HCT116 (cell line): Measurements from ENCODE around the gene RASGEF1C. TPM values are rescaled to one million over a fixed set of nuclear protein-coding genes. Genes with fewer than 3 reads are reported as not detected.

Experiments used
- ATAC-seq: fragments of 200-7000 bp; cut with Tn5 transposase; 2 replicates; pipeline ENCODE4 v1.9.1; 2020; ENCODE audit warnings: mild to moderate bottlenecking, moderate library complexity
- BruUV-seq: library from RNA; stranded (reverse); fragments of 400-500 nt; replicated peaks from 2 replicates; lab custom pipeline; 2021; lab: Mats Ljungman, UMichigan
- CTCF ChIA-PET: fragments of 300-600 bp; sonication (Branson Sonifier 250); formaldehyde crosslinking; loops from one replicate; lab custom pipeline; 2021; ENCODE audit warnings: antibody characterized with exemption; lab: Charles Lee
- POLR2A ChIA-PET: fragments of 300-600, 350-600 bp; sonication (Branson Sonifier 250); formaldehyde crosslinking; loops from one replicate; lab custom pipeline; 2021; ENCODE audit warnings: antibody characterized with exemption; lab: Charles Lee
- RAD21 ChIA-PET, 2 experiments: fragments of 300-600 bp; sonication (Branson Sonifier 250); formaldehyde crosslinking; loops; one replicate each; lab custom pipeline; 2023; ENCODE audit warnings: low total read pairs in 2 of 2; ENCODE audit not compliant: uncharacterized antibody in 2 of 2, unreplicated experiment in 2 of 2, low non-redundant PET in 1 of 2; lab: Charles Lee
- DNase-seq: peaks from one replicate; pipeline ENCODE4 v3.0.0-alpha.2; 2010; ENCODE audit warnings: low read depth, low spot score
- H2AFZ ChIP-seq: fragments of 200-600 bp; shearing (Covaris generic), sonication (generic); 2 replicates; pipeline ENCODE4 v1.6.1; 2017; ENCODE audit warnings: low read depth, mixed run types, mixed read lengths, antibody characterized with exemption, low read length; ENCODE audit not compliant: poor library complexity, severe bottlenecking
- H3K27ac ChIP-seq: 2 replicates; pipeline ENCODE4 v1.5.1; 2012; ENCODE audit warnings: low read depth, low read length
- H3K27me3 ChIP-seq: fragments of 200-600 bp; sonication (generic); 2 replicates; pipeline ENCODE4 v1.6.1; 2016; ENCODE audit warnings: mixed run types, low read length, mixed read lengths; ENCODE audit not compliant: insufficient read depth
- H3K36me3 ChIP-seq, 2 experiments: fragments of 200-500 bp in 1 of 2; fragments of 200-600 bp in 1 of 2; sonication (Bioruptor generic) in 1 of 2; sonication (generic) in 1 of 2; 2 replicates each; pipeline versions ENCODE4 v1.5.1 to v1.6.1; 2014 to 2016; ENCODE audit warnings: low read length in 2 of 2, inconsistent platforms in 1 of 2, mixed read lengths in 1 of 2, mixed run types in 1 of 2; ENCODE audit not compliant: insufficient read depth in 2 of 2, control insufficient read depth in 1 of 2
- H3K4me1 ChIP-seq, 2 experiments: fragments of 200-600 bp in 1 of 2; sonication (generic) in 1 of 2; 2 replicates each; pipeline versions ENCODE4 v1.5.1 to v1.6.1; 2012 to 2017; ENCODE audit warnings: low read length in 2 of 2, inconsistent platforms in 1 of 2, mild to moderate bottlenecking in 1 of 2, mixed read lengths in 1 of 2, mixed run types in 1 of 2, moderate library complexity in 1 of 2; ENCODE audit not compliant: insufficient read depth in 2 of 2, control insufficient read depth in 1 of 2
- H3K4me2 ChIP-seq: fragments of 200-600 bp; sonication (generic); 2 replicates; pipeline ENCODE4 v1.6.1; 2017; ENCODE audit warnings: mixed run types, low read length, mixed read lengths
- H3K4me3 ChIP-seq, 2 experiments: fragments of 200-600 bp in 1 of 2; sonication (generic) in 1 of 2; replicated peaks in 1 of 2; 2 replicates each; pipeline ENCODE4 v1.5.1; 2011 to 2016; ENCODE audit warnings: low read length in 2 of 2, control low read depth in 1 of 2, low read depth in 1 of 2, mild to moderate bottlenecking in 1 of 2, mixed read lengths in 1 of 2, mixed run types in 1 of 2
- H3K79me2 ChIP-seq: fragments of 200-600 bp; sonication (generic); 2 replicates; pipeline ENCODE4 v1.6.1; 2017; ENCODE audit warnings: mild to moderate bottlenecking, mixed run types, low read length, moderate library complexity, mixed read lengths; ENCODE audit not compliant: insufficient read depth
- H3K9ac ChIP-seq: fragments of 200-600 bp; sonication (generic); 2 replicates; pipeline ENCODE4 v1.6.1; 2016; ENCODE audit warnings: low read length, mixed read lengths
- H3K9me2 ChIP-seq: fragments of 200-600 bp; sonication (generic), shearing (Covaris generic); 2 replicates; pipeline ENCODE4 v1.6.1; 2017; ENCODE audit warnings: mixed run types, mild to moderate bottlenecking, moderate library complexity; ENCODE audit not compliant: insufficient read depth
- H3K9me3 ChIP-seq, 2 experiments: fragments of 200-500 bp in 1 of 2; fragments of 200-600 bp in 1 of 2; sonication (Bioruptor generic) in 1 of 2; sonication (generic) in 1 of 2; 2 replicates each; pipeline ENCODE4 v1.6.1; 2014 to 2017; ENCODE audit warnings: low read length in 2 of 2, mixed read lengths in 2 of 2, inconsistent platforms in 1 of 2, low read depth in 1 of 2, mild to moderate bottlenecking in 1 of 2, mixed run types in 1 of 2, moderate library complexity in 1 of 2; ENCODE audit not compliant: control insufficient read depth in 1 of 2, insufficient read depth in 1 of 2
- H4K20me1 ChIP-seq: fragments of 200-600 bp; sonication (generic), shearing (Covaris generic); 2 replicates; pipeline ENCODE4 v1.6.1; 2017; ENCODE audit warnings: mixed run types, mild to moderate bottlenecking, moderate library complexity; ENCODE audit not compliant: insufficient read depth
- EGR1 ChIP-seq: IDR thresholded peaks from 2 replicates; pipeline ENCODE4 v1.6.1; 2012; ENCODE audit warnings: low read depth
- ELF1 ChIP-seq: IDR thresholded peaks from 2 replicates; pipeline ENCODE4 v1.6.1; 2012; ENCODE audit warnings: low read depth, borderline replicate concordance
- EZH2 ChIP-seq: fragments of 200-600 bp; sonication (generic); IDR thresholded peaks from 2 replicates; pipeline ENCODE4 v1.6.1; 2017; ENCODE audit warnings: antibody characterized with exemption, mixed run types
- EZH2phosphoT487 ChIP-seq: fragments of 200-600 bp; IDR thresholded peaks from 2 replicates; pipeline ENCODE4 v1.6.1; 2018; ENCODE audit warnings: antibody characterized with exemption, borderline replicate concordance
- FOSL1 ChIP-seq: IDR thresholded peaks from 2 replicates; pipeline ENCODE4 v1.6.1; 2012; ENCODE audit warnings: low read depth
- JUND ChIP-seq: IDR thresholded peaks from 2 replicates; pipeline ENCODE4 v1.6.1; 2012
- POLR2A ChIP-seq: IDR thresholded peaks from 2 replicates; pipeline ENCODE4 v1.7.0; 2011; ENCODE audit warnings: borderline replicate concordance; ENCODE audit not compliant: insufficient read depth, insufficient read length; ENCODE audit errors: extremely low read depth
- POLR2AphosphoS5 ChIP-seq: IDR thresholded peaks from 2 replicates; pipeline ENCODE4 v1.6.1; 2011; ENCODE audit warnings: mild to moderate bottlenecking, low read depth, low read length, moderate library complexity
- SIN3A ChIP-seq: IDR thresholded peaks from 2 replicates; pipeline ENCODE4 v1.6.1; 2012; ENCODE audit warnings: low read depth
- SP1 ChIP-seq: IDR thresholded peaks from 2 replicates; pipeline ENCODE4 v1.6.1; 2012; ENCODE audit warnings: low read depth
- YY1 ChIP-seq: IDR thresholded peaks from 2 replicates; pipeline ENCODE4 v1.6.1; 2011; ENCODE audit warnings: low read length, low read depth, moderate library complexity, mild to moderate bottlenecking; ENCODE audit not compliant: insufficient replicate concordance; ENCODE audit errors: extremely low read depth
- ZFX ChIP-seq: fragments of 450-650 bp; IDR thresholded peaks from 2 replicates; pipeline ENCODE4 v1.6.1; 2017
- intact Hi-C: fragments of 100-400 bp; cut with micrococcal nuclease; formaldehyde crosslinking; loops from 2 replicates; pipeline ENCODE4 v1.10.0; 2022
- total RNA-seq: library from RNA; stranded (reverse); gene quantifications from one replicate; pipeline ENCODE4 v1.2.1, GENCODE V29; 2021; ENCODE audit not compliant: unreplicated experiment
- TF ChIP-seq, protein P1 (sequence below): IDR thresholded peaks from 2 replicates; pipeline ENCODE4 v1.6.1; 2012
- TF ChIP-seq, protein P2 (sequence below): IDR thresholded peaks from 2 replicates; pipeline ENCODE4 v1.6.1; 2011; ENCODE audit warnings: mild to moderate bottlenecking, low read length, moderate library complexity; ENCODE audit not compliant: insufficient replicate concordance; ENCODE audit errors: extremely low read depth
- TF ChIP-seq, protein P3 (sequence below): IDR thresholded peaks from 2 replicates; pipeline ENCODE4 v1.6.1; 2012; ENCODE audit warnings: low read depth

Gene RASGEF1C
- total RNA-seq, 1 experiment from 2014 or later, result 1.2 TPM

DNA sequence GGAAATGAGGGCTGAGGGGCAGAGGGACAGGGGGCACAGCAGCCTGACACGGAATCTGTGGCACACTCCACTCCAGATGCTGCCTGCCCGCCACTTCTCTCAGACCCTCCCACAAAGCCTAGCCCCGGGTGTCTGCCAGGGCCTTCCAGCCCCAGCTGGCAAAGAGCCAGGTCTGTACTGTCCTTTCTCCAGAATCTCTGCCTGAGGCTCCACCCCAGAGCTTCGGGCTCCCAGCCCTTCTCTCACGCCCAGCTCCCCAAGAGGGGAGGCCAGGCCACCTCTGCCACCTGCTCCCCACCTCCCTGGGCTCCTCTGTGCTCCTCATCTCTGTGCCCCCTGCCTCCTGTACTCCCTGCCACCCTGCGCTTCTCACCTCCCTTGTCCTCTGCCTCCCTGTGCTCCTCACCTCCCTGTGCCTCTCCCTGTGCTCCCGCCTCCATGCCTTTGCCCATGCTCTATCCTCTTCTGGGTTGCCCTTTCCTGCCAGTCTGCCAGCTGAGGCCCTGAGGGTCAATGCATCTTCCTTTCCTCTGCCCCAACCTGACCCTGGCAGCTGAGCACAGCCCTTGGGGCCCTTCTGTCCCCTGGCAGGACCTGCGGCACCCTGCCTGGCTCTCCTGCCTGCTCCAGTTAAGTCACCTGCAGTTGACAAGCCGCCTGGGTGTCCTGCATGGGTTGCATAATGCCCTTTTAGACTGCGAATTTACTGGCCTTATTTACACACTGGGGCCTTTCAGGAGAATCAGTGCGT, 36.4 kb downstream of the RASGEF1C start:
- Histone ChIP-seq H3K27ac (no peak overlapping the region), H3K79me2 (no peaks in the 10 kb centered on the region), H3K9ac (no peak overlapping the region), H3K4me2 (no peak overlapping the region), H3K4me1 (no peaks in the 10 kb centered on the region), H3K4me3 (no peak overlapping the region), H3K27me3 (no peaks in the 10 kb centered on the region), H3K9me2 (no peaks in the 10 kb centered on the region), H2AFZ (no peak overlapping the region), H3K36me3 (no peaks in the 10 kb centered on the region), H3K9me3 (no peaks in the 10 kb centered on the region), H4K20me1 (no peaks in the 10 kb centered on the region)
- TF ChIP-seq SIN3A (no peak), POLR2AphosphoS5 (no peak), SP1 (no peak), EZH2phosphoT487 (no peak), POLR2A (no peak), EZH2 (no peak), FOSL1 (no peak), EGR1 (no peak), YY1 (no peak), ELF1 (no peak), ZFX (no peak), JUND (no peak)
- TF ChIP-seq, protein P1, sequence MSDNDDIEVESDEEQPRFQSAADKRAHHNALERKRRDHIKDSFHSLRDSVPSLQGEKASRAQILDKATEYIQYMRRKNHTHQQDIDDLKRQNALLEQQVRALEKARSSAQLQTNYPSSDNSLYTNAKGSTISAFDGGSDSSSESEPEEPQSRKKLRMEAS, result no peak
- TF ChIP-seq, protein P2, sequence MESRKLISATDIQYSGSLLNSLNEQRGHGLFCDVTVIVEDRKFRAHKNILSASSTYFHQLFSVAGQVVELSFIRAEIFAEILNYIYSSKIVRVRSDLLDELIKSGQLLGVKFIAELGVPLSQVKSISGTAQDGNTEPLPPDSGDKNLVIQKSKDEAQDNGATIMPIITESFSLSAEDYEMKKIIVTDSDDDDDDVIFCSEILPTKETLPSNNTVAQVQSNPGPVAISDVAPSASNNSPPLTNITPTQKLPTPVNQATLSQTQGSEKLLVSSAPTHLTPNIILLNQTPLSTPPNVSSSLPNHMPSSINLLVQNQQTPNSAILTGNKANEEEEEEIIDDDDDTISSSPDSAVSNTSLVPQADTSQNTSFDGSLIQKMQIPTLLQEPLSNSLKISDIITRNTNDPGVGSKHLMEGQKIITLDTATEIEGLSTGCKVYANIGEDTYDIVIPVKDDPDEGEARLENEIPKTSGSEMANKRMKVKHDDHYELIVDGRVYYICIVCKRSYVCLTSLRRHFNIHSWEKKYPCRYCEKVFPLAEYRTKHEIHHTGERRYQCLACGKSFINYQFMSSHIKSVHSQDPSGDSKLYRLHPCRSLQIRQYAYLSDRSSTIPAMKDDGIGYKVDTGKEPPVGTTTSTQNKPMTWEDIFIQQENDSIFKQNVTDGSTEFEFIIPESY, result no peak
- TF ChIP-seq, protein P3, sequence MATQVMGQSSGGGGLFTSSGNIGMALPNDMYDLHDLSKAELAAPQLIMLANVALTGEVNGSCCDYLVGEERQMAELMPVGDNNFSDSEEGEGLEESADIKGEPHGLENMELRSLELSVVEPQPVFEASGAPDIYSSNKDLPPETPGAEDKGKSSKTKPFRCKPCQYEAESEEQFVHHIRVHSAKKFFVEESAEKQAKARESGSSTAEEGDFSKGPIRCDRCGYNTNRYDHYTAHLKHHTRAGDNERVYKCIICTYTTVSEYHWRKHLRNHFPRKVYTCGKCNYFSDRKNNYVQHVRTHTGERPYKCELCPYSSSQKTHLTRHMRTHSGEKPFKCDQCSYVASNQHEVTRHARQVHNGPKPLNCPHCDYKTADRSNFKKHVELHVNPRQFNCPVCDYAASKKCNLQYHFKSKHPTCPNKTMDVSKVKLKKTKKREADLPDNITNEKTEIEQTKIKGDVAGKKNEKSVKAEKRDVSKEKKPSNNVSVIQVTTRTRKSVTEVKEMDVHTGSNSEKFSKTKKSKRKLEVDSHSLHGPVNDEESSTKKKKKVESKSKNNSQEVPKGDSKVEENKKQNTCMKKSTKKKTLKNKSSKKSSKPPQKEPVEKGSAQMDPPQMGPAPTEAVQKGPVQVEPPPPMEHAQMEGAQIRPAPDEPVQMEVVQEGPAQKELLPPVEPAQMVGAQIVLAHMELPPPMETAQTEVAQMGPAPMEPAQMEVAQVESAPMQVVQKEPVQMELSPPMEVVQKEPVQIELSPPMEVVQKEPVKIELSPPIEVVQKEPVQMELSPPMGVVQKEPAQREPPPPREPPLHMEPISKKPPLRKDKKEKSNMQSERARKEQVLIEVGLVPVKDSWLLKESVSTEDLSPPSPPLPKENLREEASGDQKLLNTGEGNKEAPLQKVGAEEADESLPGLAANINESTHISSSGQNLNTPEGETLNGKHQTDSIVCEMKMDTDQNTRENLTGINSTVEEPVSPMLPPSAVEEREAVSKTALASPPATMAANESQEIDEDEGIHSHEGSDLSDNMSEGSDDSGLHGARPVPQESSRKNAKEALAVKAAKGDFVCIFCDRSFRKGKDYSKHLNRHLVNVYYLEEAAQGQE, result no peak
- ChIA-PET CTCF (no interaction called here), RAD21 (no interaction called here), POLR2A (no interaction called here)
- no TSS peak for BruUV-seq
- intact Hi-C loops, result no loop called here
- no peak for ATAC-seq
- DNase-seq, result no peak
